H1 (cell line): ENCODE data around the gene CROCC2.

ENCODE experiments used
- ATF3 ChIP-seq: IDR thresholded peaks from 2 replicates; pipeline ENCODE4 v1.6.1; 2011; ENCODE audit warnings: low read depth, mild to moderate bottlenecking, low read length; ENCODE audit not compliant: insufficient read depth
- JUN ChIP-seq: IDR thresholded peaks from 2 replicates; pipeline ENCODE4 v1.6.1; 2011; ENCODE audit warnings: low read depth, mild to moderate bottlenecking, improper control_type of control experiment, low read length
- KDM1A ChIP-seq: fragments of 200-600, 300-600 bp; sonication (generic); IDR thresholded peaks from 2 replicates; pipeline ENCODE4 v1.7.1; 2016; ENCODE audit warnings: mild to moderate bottlenecking, low read length, borderline replicate concordance
- POLR2A ChIP-seq, 2 experiments: IDR thresholded peaks; 1 replicate in 1 of 2; 2 replicates in 1 of 2; pipeline ENCODE4 v1.6.1; 2011; ENCODE audit warnings: low read depth in 2 of 2, low read length in 2 of 2, mild to moderate bottlenecking in 2 of 2; ENCODE audit errors: control extremely low read depth in 1 of 2
- SP2 ChIP-seq: IDR thresholded peaks from 2 replicates; pipeline ENCODE4 v1.6.1; 2012; ENCODE audit warnings: mild to moderate bottlenecking, low read length, inconsistent platforms
- TF ChIP-seq, protein P1 (sequence below), 3 experiments: IDR thresholded peaks; 1 replicate in 2 of 3; 2 replicates in 1 of 3; pipeline versions ENCODE4 v1.5.1 to v1.6.1; 2011; ENCODE audit warnings: low read length in 3 of 3, mild to moderate bottlenecking in 3 of 3, inconsistent platforms in 2 of 3, low read depth in 1 of 3, moderate library complexity in 1 of 3; ENCODE audit not compliant: insufficient read depth in 1 of 3; ENCODE audit errors: control extremely low read depth in 1 of 3

- TF ChIP-seq POLR2A (IDR thresholded peaks at IDR 0.05; ENCODE audit: control extremely low read depth in 1 of 2, low read depth in 2 of 2, low read length in 2 of 2) (no peak), SP2 (no peak), ATF3 (no peak), KDM1A (no peak), JUN (no peak)
- TF ChIP-seq, protein P1, sequence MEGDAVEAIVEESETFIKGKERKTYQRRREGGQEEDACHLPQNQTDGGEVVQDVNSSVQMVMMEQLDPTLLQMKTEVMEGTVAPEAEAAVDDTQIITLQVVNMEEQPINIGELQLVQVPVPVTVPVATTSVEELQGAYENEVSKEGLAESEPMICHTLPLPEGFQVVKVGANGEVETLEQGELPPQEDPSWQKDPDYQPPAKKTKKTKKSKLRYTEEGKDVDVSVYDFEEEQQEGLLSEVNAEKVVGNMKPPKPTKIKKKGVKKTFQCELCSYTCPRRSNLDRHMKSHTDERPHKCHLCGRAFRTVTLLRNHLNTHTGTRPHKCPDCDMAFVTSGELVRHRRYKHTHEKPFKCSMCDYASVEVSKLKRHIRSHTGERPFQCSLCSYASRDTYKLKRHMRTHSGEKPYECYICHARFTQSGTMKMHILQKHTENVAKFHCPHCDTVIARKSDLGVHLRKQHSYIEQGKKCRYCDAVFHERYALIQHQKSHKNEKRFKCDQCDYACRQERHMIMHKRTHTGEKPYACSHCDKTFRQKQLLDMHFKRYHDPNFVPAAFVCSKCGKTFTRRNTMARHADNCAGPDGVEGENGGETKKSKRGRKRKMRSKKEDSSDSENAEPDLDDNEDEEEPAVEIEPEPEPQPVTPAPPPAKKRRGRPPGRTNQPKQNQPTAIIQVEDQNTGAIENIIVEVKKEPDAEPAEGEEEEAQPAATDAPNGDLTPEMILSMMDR (IDR thresholded peaks at IDR 0.05; ENCODE audit: control extremely low read depth in 1 of 3, insufficient read depth in 1 of 3, low read depth in 1 of 3, low read length in 3 of 3) = no peak
These were observed 14.7 kb downstream of the CROCC2 start for GRCh38 chr2:240920783-240921231.
